ENCODE measurements around the gene CEP55. TPM values are rescaled to one million over a fixed set of nuclear protein-coding genes. Genes with fewer than 3 reads are reported as not detected.

The CEP55 gene
- polyA plus RNA-seq, 1 donor (not counting 4 experiments of a cell fraction or from before 2014, with no cell fraction given) = 25.4 TPM

DNA sequence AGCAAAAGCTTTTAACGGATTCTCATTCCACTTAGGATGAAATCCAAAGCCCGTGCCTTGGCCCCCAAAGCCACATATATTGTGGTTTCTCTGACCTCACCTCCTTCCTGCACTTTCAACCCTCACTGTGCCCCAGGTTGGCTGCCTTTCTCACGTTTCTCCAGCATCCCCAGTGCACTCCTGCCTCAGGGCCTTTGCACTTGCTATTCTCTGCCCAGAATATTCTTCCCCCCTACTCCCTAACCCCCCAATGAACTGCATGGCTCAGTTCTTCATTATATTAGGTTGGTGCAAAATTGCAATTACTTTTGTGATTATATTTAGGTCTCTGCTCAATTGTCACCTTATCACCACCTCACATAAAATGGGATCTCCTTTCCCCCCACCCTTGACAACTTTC, 48.4 kb upstream of the CEP55 start:
- no peak overlapping the region for H3K27ac ChIP-seq (ENCODE audit: control insufficient read depth, insufficient read depth, low read length)
- DNase-seq (ENCODE audit: low read depth, low spot score) (no peak), FAIRE-seq (no peak)
- H3K9me3 ChIP-seq (ENCODE audit: control insufficient read depth, low read depth, low read length) = no peaks in the 10 kb centered on the region
- no peak overlapping the region for H3K4me2 ChIP-seq (ENCODE audit: control insufficient read depth, extremely low read depth, insufficient read depth, low read depth, low read length)
- H3K36me3 ChIP-seq (ENCODE audit: control insufficient read depth in 2 of 2, extremely low read depth in 1 of 2, insufficient read depth in 2 of 2, low read length in 2 of 2) = peaks cover 27 to 32% of the 10 kb centered on the region in 2 experiments
- no peaks in the 10 kb centered on the region for H3K9me1 ChIP-seq (ENCODE audit: control insufficient read depth, extremely low read depth, insufficient read depth, low read length)
- dilution Hi-C loops (cut with MboI; ENCODE audit: extremely low pct_ligation_motif_present, low sequenced_read_pairs) = no loop called here
- TF ChIP-seq EZH2 (IDR thresholded peaks at IDR 0.05; ENCODE audit: low read length) = no peak
- H3K79me2 ChIP-seq (ENCODE audit: control insufficient read depth, insufficient read depth, low read length) = peaks cover 42% of the 10 kb centered on the region
- peaks cover 34% of the 10 kb centered on the region for H3K4me1 ChIP-seq (ENCODE audit: control insufficient read depth, extremely low read depth, insufficient read depth, low read length)
- H4K20me1 ChIP-seq (ENCODE audit: control insufficient read depth, extremely low read depth, insufficient read depth, low read length) = no peaks in the 10 kb centered on the region
- no peak overlapping the region for H3K4me3 ChIP-seq (ENCODE audit: control insufficient read depth in 2 of 3, extremely low read depth in 1 of 3, insufficient read depth in 2 of 3, low read depth in 1 of 3, low read length in 3 of 3)
- no peaks in the 10 kb centered on the region for H3K27me3 ChIP-seq (ENCODE audit: control insufficient read depth, extremely low read depth, insufficient read depth, low read length)
- no peak overlapping the region for H3K9ac ChIP-seq (ENCODE audit: control insufficient read depth, extremely low read depth, insufficient read depth, low read length)
- H2AFZ ChIP-seq (ENCODE audit: control insufficient read depth, low read length) = no peak overlapping the region

DNA sequence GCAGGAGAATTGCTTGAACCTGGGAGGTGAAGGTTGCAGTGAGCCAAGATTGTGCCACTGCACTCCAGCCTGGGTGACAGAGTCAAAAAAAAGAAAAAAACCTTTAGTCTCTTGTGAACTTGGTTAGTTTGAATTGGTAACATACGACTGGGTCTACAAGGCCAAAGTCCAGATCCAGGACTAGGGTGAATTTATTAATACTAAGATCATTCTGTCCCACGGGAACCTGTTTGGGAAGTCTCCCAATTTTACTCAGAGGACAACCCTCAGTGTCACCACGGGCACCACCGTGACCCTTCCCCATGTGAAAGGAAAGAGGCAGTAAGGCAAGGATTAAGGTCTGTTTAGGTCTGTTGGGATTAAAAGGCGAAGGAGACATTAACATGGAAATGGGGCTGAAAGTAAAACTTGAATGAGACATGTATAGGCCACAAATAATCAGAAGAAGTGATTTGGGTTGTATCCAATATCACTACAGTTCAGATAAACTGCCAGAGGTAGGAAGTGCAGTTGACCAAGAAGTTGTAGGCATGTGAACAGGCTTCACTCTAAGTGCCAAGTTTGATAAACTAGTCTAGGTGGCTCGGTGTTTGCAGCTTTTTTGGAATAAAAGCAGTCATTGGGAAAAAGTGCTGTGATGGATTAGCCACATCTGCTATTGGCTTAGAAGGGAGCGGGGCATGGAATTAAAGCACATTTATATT, 45.0 kb upstream of the CEP55 start:
- H3K27me3 ChIP-seq (ENCODE audit: control insufficient read depth, extremely low read depth, insufficient read depth, low read length) = no peaks in the 10 kb centered on the region
- no peak overlapping the region for H3K9ac ChIP-seq (ENCODE audit: control insufficient read depth, extremely low read depth, insufficient read depth, low read length)
- DNase-seq (ENCODE audit: low read depth, low spot score) = no peak
- peaks cover 22 to 32% of the 10 kb centered on the region in 2 experiments for H3K36me3 ChIP-seq (ENCODE audit: control insufficient read depth in 2 of 2, extremely low read depth in 1 of 2, insufficient read depth in 2 of 2, low read length in 2 of 2)
- TF ChIP-seq EZH2 (IDR thresholded peaks at IDR 0.05; ENCODE audit: low read length) = no peak
- TF ChIP-seq, protein P1, sequence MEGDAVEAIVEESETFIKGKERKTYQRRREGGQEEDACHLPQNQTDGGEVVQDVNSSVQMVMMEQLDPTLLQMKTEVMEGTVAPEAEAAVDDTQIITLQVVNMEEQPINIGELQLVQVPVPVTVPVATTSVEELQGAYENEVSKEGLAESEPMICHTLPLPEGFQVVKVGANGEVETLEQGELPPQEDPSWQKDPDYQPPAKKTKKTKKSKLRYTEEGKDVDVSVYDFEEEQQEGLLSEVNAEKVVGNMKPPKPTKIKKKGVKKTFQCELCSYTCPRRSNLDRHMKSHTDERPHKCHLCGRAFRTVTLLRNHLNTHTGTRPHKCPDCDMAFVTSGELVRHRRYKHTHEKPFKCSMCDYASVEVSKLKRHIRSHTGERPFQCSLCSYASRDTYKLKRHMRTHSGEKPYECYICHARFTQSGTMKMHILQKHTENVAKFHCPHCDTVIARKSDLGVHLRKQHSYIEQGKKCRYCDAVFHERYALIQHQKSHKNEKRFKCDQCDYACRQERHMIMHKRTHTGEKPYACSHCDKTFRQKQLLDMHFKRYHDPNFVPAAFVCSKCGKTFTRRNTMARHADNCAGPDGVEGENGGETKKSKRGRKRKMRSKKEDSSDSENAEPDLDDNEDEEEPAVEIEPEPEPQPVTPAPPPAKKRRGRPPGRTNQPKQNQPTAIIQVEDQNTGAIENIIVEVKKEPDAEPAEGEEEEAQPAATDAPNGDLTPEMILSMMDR (optimal IDR thresholded peaks at IDR 0.05 in 1 of 3, IDR thresholded peaks at IDR 0.05 in 1 of 3, conservative IDR thresholded peaks at IDR 0.05 in 1 of 3; ENCODE audit: extremely low read depth in 1 of 3, insufficient read depth in 2 of 3, low read length in 3 of 3) = no peak
- no peak overlapping the region for H3K4me3 ChIP-seq (ENCODE audit: control insufficient read depth in 2 of 3, extremely low read depth in 1 of 3, insufficient read depth in 2 of 3, low read depth in 1 of 3, low read length in 3 of 3)
- FAIRE-seq = peak; percentile 32
- no peaks in the 10 kb centered on the region for H3K9me3 ChIP-seq (ENCODE audit: control insufficient read depth, low read depth, low read length)
- H2AFZ ChIP-seq (ENCODE audit: control insufficient read depth, low read length) = no peak overlapping the region
- H3K4me1 ChIP-seq (ENCODE audit: control insufficient read depth, extremely low read depth, insufficient read depth, low read length) = peaks cover 11% of the 10 kb centered on the region
- peaks cover 40% of the 10 kb centered on the region for H3K79me2 ChIP-seq (ENCODE audit: control insufficient read depth, insufficient read depth, low read length)
- H4K20me1 ChIP-seq (ENCODE audit: control insufficient read depth, extremely low read depth, insufficient read depth, low read length) = no peaks in the 10 kb centered on the region
- no peak overlapping the region for H3K27ac ChIP-seq (ENCODE audit: control insufficient read depth, insufficient read depth, low read length)
- dilution Hi-C loops (cut with MboI; ENCODE audit: extremely low pct_ligation_motif_present, low sequenced_read_pairs) = no loop called here
- no peaks in the 10 kb centered on the region for H3K9me1 ChIP-seq (ENCODE audit: control insufficient read depth, extremely low read depth, insufficient read depth, low read length)
- no peak overlapping the region for H3K4me2 ChIP-seq (ENCODE audit: control insufficient read depth, extremely low read depth, insufficient read depth, low read depth, low read length)

Data from keratinocyte (primary cell).